ENCODE measurements around the gene RANGAP1.

- TF ChIP-seq, protein P1, sequence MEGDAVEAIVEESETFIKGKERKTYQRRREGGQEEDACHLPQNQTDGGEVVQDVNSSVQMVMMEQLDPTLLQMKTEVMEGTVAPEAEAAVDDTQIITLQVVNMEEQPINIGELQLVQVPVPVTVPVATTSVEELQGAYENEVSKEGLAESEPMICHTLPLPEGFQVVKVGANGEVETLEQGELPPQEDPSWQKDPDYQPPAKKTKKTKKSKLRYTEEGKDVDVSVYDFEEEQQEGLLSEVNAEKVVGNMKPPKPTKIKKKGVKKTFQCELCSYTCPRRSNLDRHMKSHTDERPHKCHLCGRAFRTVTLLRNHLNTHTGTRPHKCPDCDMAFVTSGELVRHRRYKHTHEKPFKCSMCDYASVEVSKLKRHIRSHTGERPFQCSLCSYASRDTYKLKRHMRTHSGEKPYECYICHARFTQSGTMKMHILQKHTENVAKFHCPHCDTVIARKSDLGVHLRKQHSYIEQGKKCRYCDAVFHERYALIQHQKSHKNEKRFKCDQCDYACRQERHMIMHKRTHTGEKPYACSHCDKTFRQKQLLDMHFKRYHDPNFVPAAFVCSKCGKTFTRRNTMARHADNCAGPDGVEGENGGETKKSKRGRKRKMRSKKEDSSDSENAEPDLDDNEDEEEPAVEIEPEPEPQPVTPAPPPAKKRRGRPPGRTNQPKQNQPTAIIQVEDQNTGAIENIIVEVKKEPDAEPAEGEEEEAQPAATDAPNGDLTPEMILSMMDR (IDR thresholded peaks at IDR 0.05 in 8 of 11, conservative IDR thresholded peaks at IDR 0.05 in 3 of 11): no peak
- no peak for TF ChIP-seq POLR2AphosphoS5 (IDR thresholded peaks at IDR 0.05)
Measured at GRCh38 chr22:41334951-41335635, 49.1 kb upstream of the RANGAP1 start.

Measured in spleen (tissue), 7 donors.